Activated gamma-delta T cell treated with Interleukin-2 at 50 U/mL for 16 hours (primary cell): Measurements from ENCODE around the gene SMYD2.

ENCODE experiments used
- DNase-seq: peaks from one replicate; pipeline ENCODE4 v3.0.0-alpha.2; 2020

SMYD2 gene

GRCh38 chr1:214281021-214281719 lies at the start of gene SMYD2:
Gene SMYD2, plus strand, starts transcription at chr1:214281159. Its CDS starts 96 bp downstream, at chr1:214281255.
- peak; percentile 61 for DNase-seq

- no peak for DNase-seq
These were observed 46.9 kb upstream of the SMYD2 start for GRCh38 chr1:214233856-214234634.

- DNase-seq = no peak
These were observed 46.3 kb upstream of the SMYD2 start for GRCh38 chr1:214234635-214235025.

GRCh38 chr1:214236477-214236876 lies 44.5 kb upstream of the SMYD2 start:
- no peak for DNase-seq

GRCh38 chr1:214241060-214241459 lies 39.9 kb upstream of the SMYD2 start:
- no peak for DNase-seq

GRCh38 chr1:214244252-214244651 lies 36.7 kb upstream of the SMYD2 start:
- no peak for DNase-seq

GRCh38 chr1:214244841-214245240 lies 36.1 kb upstream of the SMYD2 start:
- no peak for DNase-seq

GRCh38 chr1:214247501-214248041 lies 33.4 kb upstream of the SMYD2 start:
- DNase-seq = no peak

- DNase-seq = no peak
These were observed 32.5 kb upstream of the SMYD2 start for GRCh38 chr1:214248311-214249085.

GRCh38 chr1:214249651-214250050 lies 31.3 kb upstream of the SMYD2 start:
- no peak for DNase-seq

- DNase-seq = no peak
These were observed 29.6 kb upstream of the SMYD2 start for GRCh38 chr1:214251354-214251753.

GRCh38 chr1:214255509-214255908 lies 25.4 kb upstream of the SMYD2 start:
- DNase-seq = no peak

GRCh38 chr1:214259353-214259977 lies 21.5 kb upstream of the SMYD2 start:
- no peak for DNase-seq

GRCh38 chr1:214260561-214261205 lies 20.3 kb upstream of the SMYD2 start:
- no peak for DNase-seq

- peak; percentile 81 for DNase-seq
These were observed 19.5 kb upstream of the SMYD2 start for GRCh38 chr1:214261206-214262123.

GRCh38 chr1:214264196-214264595 lies 16.8 kb upstream of the SMYD2 start:
- DNase-seq = no peak

- DNase-seq = no peak
These were observed 16.0 kb upstream of the SMYD2 start for GRCh38 chr1:214264976-214265375.

GRCh38 chr1:214270097-214270650 lies 10.8 kb upstream of the SMYD2 start:
- DNase-seq = no peak

GRCh38 chr1:214271174-214271858 lies 9.6 kb upstream of the SMYD2 start:
- no peak for DNase-seq
